Measurements from ENCODE around the gene MRPL24. TPM values are rescaled to one million over a fixed set of nuclear protein-coding genes. Genes with fewer than 3 reads are reported as not detected.

The MRPL24 gene
- total and polyA plus RNA-seq, 2 of the 13 experiments (the other 11 are each of a cell fraction or from before 2014, with no cell fraction given) = 38.1 to 42.9 TPM

GRCh38 chr1:156772728-156773497 is 32.0 kb upstream of the MRPL24 start:
- no peak overlapping the region for H3K27ac ChIP-seq (ENCODE audit: extremely low read length, insufficient read depth, low read length)
- DNase-seq (ENCODE audit: low spot score) (no peak), FAIRE-seq (no peak), ATAC-seq (no peak)
- H3K36me3 ChIP-seq (replicated peaks in 1 of 2; ENCODE audit: control insufficient read depth in 1 of 2, insufficient read depth in 2 of 2, low read length in 2 of 2) = peaks cover 7 to 37% of the 10 kb centered on the region in 2 experiments; a peak in 4 of 5 replicates
- BruUV-seq (replicated peaks) = no TSS peak
- H3K4me3 ChIP-seq (replicated peaks in 1 of 3; ENCODE audit: insufficient read depth in 1 of 3, low read depth in 2 of 3, low read length in 3 of 3) = no peak overlapping the region
- ChIA-PET POLR2A (interaction anchor here (2.9 kb wide), 1 partner anchor 32 kb away, joined by 12 read pairs; the partner anchor contains the start of gene MRPL24), CTCF (ENCODE audit: low intra/inter-chr PET ratio, low total read pairs) (no interaction called here)
- TF ChIP-seq ZNF382 (CRISPR knock-in tag; IDR thresholded peaks at IDR 0.05; ENCODE audit: borderline replicate concordance) (no peak), U2AF1 (optimal IDR thresholded peaks at IDR 0.05; ENCODE audit: low read depth, low read length) (no peak), CREB1 (IDR thresholded peaks at IDR 0.05) (no peak), CREB1 (CRISPR knock-in tag; IDR thresholded peaks at IDR 0.05) (no peak), DNMT1 (CRISPR knock-in tag; IDR thresholded peaks at IDR 0.05) (no peak)
- no peak overlapping the region; the same call in 1 of the 2 replicates for H3K4me2 ChIP-seq (ENCODE audit: low read depth, low read length)
- H3K9ac ChIP-seq (ENCODE audit: insufficient read depth, low read depth, low read length) = no peak overlapping the region
- in situ Hi-C loops (cut with HindIII; ENCODE audit: extremely low pct_ligation_motif_present, low pct_unique_long_range_greater_than_20kb) = no loop called here
- 89% methylated on average over 9 of the region's 9 CpGs for WGBS (ENCODE audit: low lambda C conversion rate)
- H3K4me1 ChIP-seq (ENCODE audit: insufficient read depth, low read length) = peaks cover 50% of the 10 kb centered on the region
- H3K27me3 ChIP-seq (ENCODE audit: control insufficient read depth in 1 of 2, insufficient read depth in 2 of 2, low read length in 2 of 2) = no peaks in the 10 kb centered on the region
- H3K79me2 ChIP-seq (ENCODE audit: insufficient read depth, low read length) = peaks cover 84% of the 10 kb centered on the region
- H2AFZ ChIP-seq (ENCODE audit: low read length) = no peak overlapping the region
- H4K20me1 ChIP-seq (ENCODE audit: insufficient read depth, low read length) = peaks cover 5% of the 10 kb centered on the region; the same call in 1 of the 2 replicates
- intact Hi-C loops (cut with micrococcal nuclease; ENCODE audit: unreplicated experiment) = no loop called here
- no peaks in the 10 kb centered on the region for H3K9me3 ChIP-seq (ENCODE audit: low read length)

GRCh38 chr1:156772222-156772621 is 31.3 kb upstream of the MRPL24 start:
- H3K9me3 ChIP-seq (ENCODE audit: low read length) = no peaks in the 10 kb centered on the region
- CTCF ChIA-PET (ENCODE audit: low intra/inter-chr PET ratio, low total read pairs) = no interaction called here
- FAIRE-seq (no peak), DNase-seq (ENCODE audit: low spot score) (no peak), ATAC-seq (no peak)
- peaks cover 5% of the 10 kb centered on the region; the same call in 1 of the 2 replicates for H4K20me1 ChIP-seq (ENCODE audit: insufficient read depth, low read length)
- TF ChIP-seq ZNF530 (CRISPR knock-in tag; IDR thresholded peaks at IDR 0.05; ENCODE audit: low read depth) (no peak), SKI (IDR thresholded peaks at IDR 0.05; ENCODE audit: partially characterized antibody) (no peak), ZGPAT (CRISPR knock-in tag; IDR thresholded peaks at IDR 0.05) (no peak), NAIF1 (CRISPR knock-in tag; IDR thresholded peaks at IDR 0.05; ENCODE audit: borderline replicate concordance) (no peak), ZNF780A (CRISPR knock-in tag; IDR thresholded peaks at IDR 0.05) (no peak), ZNF709 (CRISPR knock-in tag; IDR thresholded peaks at IDR 0.05) (no peak), ZNF766 (CRISPR knock-in tag; IDR thresholded peaks at IDR 0.05; ENCODE audit: borderline replicate concordance) (no peak), ZNF337 (CRISPR knock-in tag; IDR thresholded peaks at IDR 0.05; ENCODE audit: borderline replicate concordance, low read depth) (no peak), ZNF331 (CRISPR knock-in tag; IDR thresholded peaks at IDR 0.05) (no peak)
- intact Hi-C loops (cut with micrococcal nuclease; ENCODE audit: unreplicated experiment) (no loop called here), in situ Hi-C loops (cut with HindIII; ENCODE audit: extremely low pct_ligation_motif_present, low pct_unique_long_range_greater_than_20kb) (no loop called here)
- no peak overlapping the region for H3K27ac ChIP-seq (ENCODE audit: extremely low read length, insufficient read depth, low read length)
- no peak overlapping the region for H2AFZ ChIP-seq (ENCODE audit: low read length)
- 92% methylated on average over 3 of the region's 3 CpGs for WGBS (ENCODE audit: low lambda C conversion rate)
- no TSS peak for BruUV-seq (replicated peaks)
- H3K4me3 ChIP-seq (replicated peaks in 1 of 3; ENCODE audit: insufficient read depth in 1 of 3, low read depth in 2 of 3, low read length in 3 of 3) = no peak overlapping the region
- H3K4me2 ChIP-seq (ENCODE audit: low read depth, low read length) = no peak overlapping the region; the same call in 1 of the 2 replicates
- POLR2A ChIA-PET = interaction anchor here (2.9 kb wide), 1 partner anchor 32 kb away, joined by 12 read pairs; the partner anchor contains the start of gene MRPL24
- H3K9ac ChIP-seq (ENCODE audit: insufficient read depth, low read depth, low read length) = no peak overlapping the region
- peaks cover 50% of the 10 kb centered on the region for H3K4me1 ChIP-seq (ENCODE audit: insufficient read depth, low read length)
- no peaks in the 10 kb centered on the region; a peak in 1 of 5 replicates for H3K27me3 ChIP-seq (ENCODE audit: control insufficient read depth in 1 of 2, insufficient read depth in 2 of 2, low read length in 2 of 2)
- peaks cover 7 to 33% of the 10 kb centered on the region in 2 experiments; a peak in 4 of 5 replicates for H3K36me3 ChIP-seq (replicated peaks in 1 of 2; ENCODE audit: control insufficient read depth in 1 of 2, insufficient read depth in 2 of 2, low read length in 2 of 2)
- peaks cover 84% of the 10 kb centered on the region for H3K79me2 ChIP-seq (ENCODE audit: insufficient read depth, low read length)

Measured in HepG2 (cell line).